Erythroblast (primary cell): ENCODE data around the gene TRIM65.

Experiments
- DNase-seq, 2 experiments: peaks; one replicate each; lab custom pipeline; 2025; lab: John Stamatoyannopoulos, UW
- GATA1 ChIP-seq: IDR thresholded peaks from 2 replicates; pipeline ENCODE4 v1.6.1; 2011; ENCODE audit warnings: low read depth, mild to moderate bottlenecking, control low read depth, low read length, moderate library complexity
- POLR2A ChIP-seq: IDR thresholded peaks from 2 replicates; pipeline ENCODE4 v1.6.1; 2011; ENCODE audit warnings: mild to moderate bottlenecking, low read length

Gene TRIM65

DNA sequence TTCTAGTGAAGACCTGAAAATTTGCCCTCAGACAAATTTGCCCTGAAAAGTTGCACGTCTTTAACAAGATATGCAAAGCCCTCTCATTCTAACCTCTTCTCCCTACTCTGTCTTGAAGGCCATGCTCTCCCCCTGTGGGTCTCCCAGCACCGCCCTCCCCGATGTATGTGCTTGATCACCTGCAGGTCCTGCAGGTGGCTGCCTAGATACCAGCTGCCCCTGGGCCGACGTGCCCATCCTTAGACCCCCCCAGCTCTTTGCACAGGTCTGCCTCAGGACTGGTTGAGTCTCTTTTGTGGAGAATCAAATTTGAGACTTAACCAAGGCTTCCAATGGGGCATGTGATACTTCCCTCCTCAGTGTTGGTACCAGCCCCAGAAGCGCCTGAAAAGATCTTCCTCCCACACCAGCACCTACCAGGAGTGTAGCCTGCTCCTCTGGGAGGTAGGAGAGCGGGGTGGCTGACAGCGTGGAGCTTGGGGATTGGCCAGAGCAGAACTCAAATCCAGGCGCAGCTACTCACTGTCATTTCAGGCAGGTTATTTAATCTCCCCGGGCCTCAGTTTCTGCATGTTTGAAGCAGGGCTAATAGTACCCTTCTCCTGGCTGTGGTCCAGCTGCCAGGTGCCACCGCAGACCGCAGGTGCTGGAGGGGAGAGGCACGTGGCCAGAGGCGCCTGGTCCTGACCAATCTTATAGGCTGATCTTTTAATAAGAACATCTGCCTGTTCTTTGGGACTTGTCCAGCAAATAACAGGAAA lies 12.5 kb upstream of the TRIM65 start:
- TF ChIP-seq POLR2A (no peak), GATA1 (no peak)

DNA sequence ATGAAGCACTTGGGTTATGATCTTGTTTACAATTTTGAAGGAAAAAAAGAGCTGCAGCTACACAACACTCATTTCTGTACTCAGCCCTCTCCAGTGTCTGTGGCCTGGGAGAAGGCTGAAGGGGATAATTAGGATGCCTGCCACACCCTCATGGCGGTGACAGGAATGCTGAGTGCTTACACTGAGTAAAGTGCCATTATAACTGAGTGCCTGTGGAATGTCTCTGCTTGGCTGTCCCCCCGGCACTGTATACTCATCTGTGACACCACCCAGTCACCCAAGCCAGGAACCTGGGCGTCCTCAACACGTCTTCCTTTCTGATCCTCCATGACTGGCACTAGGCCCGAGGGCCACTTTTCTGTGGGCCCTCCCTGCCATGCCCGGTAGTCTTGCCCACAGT lies 11.4 kb upstream of the TRIM65 start:
- DNase-seq = no peak

More for the DNA sequence above, 12.5 kb upstream of the TRIM65 start:
- DNase-seq = no peak

DNA sequence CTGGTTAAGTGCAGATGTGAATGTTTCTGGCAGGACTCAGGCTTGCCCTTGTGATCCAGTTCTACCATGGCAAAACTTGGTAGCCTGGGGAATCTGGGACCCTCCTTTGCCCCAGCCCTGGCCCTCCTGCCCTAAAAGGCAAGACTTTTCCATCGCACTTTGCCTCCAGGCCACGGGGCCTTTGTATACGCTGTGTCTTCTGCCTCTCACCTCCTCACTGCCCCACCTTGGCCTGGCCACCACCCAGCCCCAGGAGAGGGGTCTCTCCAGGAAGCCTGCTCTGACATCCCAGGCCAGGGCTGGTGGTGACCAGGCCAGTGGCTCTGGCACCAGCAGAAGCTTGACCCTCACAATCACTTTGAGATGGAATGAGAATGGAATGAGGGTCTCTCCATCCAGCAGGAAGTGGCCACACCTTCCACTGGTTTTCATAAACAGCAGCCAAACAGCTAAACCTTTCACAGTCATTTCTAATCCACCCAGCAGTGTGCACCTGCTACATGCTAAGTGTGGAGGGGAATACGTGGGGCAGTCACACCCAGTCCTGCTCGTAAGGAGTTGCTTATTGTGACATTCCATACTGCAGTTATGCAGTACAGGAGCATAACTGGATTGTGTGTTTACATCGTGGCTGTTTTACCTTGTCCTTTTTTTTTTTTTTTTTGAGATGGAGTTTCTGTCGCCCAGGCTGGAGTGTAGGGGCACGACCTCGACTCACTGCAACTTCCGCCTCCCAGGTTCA lies 9.6 kb upstream of the TRIM65 start:
- DNase-seq = no peak
- TF ChIP-seq GATA1 (no peak), POLR2A (no peak)

More for the DNA sequence above, 11.4 kb upstream of the TRIM65 start:
- TF ChIP-seq GATA1 (no peak), POLR2A (no peak)

DNA sequence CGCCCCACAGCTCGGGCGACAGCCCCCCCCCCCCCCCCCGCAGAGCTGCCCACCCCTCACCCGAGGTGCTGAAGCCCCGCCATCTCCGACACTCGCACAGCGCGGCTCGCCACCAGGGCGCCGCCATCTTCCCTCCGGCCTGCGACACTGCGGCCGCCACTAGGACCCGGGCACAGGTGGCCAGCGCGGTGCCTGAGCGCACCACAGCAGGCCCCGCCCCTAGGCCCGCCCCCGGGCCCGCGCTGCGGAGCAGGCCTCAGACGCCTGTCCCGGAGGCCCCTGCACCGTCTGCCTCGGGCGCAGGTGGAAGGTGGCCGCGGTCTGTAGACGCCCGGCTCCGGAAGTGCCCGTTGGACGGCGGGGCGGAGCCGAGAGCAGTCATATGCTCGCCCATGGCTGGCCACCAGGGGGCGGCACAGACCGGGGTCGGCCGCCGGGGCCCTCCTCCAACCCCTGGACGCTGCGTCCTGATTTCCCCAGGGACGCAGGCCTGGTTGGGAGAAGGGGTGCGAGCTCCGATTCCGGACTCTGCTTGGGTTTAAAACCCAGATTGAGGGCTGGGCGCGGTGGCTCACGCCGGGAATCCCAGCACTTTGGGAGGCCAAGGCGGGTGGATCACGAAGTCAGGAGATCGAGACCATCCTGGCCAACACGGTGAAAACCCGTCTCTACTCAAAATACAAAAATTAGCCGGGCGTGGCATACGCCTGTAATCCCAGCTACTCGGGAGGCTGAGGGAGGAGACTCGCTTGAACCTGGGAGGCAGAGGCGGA lies 8.2 kb upstream of the TRIM65 start, which contains the start of gene MRPL38:
MRPL38 (minus strand) TSS at position 136 of the 773 bp plus-strand sequence; CDS start at position 127, 9 bp downstream.
- peak; percentile 94 to 96 for DNase-seq

DNA sequence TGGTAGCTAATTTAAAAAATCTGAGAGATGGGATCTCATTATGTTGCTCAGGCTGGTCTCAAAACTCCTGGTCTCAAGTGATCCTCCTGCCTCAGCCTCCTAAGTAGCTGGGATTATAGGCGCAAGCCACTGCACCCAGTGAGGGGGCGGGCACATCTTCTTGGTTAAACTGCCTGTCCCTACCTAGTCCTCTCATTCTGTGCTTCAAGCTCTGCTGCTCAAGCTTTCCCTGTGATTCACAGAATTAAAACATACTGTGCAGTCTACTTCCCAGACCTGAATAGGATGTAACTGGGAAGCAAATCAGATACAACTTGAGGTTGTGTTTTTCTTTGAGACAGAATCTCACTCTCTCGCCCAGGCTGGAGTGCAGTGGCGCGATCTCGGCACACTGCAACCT lies 5.7 kb upstream of the TRIM65 start:
- no peak for DNase-seq
- TF ChIP-seq GATA1 = no peak
- TF ChIP-seq POLR2A = no peak

More for the DNA sequence above, 8.2 kb upstream of the TRIM65 start, which contains the start of gene MRPL38:
- no peak for TF ChIP-seq GATA1
- TF ChIP-seq POLR2A = peak; percentile 52

DNA sequence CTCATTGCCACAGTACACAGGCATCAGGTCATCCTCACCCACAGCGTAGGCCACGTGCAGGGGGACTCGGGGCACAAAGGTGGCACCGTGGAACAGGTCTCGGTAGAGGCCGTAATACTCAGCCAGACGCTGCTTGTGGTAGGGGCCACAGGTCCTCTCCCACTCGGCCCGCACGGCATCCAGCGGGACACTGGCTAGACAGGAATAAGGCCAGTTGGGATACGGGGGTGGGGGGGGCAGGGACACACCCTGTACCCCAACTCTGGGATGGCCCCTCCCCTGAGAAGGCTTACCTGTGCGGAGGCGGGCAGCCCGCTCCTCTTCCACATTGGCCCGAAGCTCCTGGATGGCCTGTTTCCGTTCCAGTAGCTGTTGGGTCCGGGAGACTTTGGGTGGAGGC lies 5.0 kb upstream of the TRIM65 start:
- DNase-seq = no peak
- TF ChIP-seq GATA1 (no peak), POLR2A (no peak)

DNA sequence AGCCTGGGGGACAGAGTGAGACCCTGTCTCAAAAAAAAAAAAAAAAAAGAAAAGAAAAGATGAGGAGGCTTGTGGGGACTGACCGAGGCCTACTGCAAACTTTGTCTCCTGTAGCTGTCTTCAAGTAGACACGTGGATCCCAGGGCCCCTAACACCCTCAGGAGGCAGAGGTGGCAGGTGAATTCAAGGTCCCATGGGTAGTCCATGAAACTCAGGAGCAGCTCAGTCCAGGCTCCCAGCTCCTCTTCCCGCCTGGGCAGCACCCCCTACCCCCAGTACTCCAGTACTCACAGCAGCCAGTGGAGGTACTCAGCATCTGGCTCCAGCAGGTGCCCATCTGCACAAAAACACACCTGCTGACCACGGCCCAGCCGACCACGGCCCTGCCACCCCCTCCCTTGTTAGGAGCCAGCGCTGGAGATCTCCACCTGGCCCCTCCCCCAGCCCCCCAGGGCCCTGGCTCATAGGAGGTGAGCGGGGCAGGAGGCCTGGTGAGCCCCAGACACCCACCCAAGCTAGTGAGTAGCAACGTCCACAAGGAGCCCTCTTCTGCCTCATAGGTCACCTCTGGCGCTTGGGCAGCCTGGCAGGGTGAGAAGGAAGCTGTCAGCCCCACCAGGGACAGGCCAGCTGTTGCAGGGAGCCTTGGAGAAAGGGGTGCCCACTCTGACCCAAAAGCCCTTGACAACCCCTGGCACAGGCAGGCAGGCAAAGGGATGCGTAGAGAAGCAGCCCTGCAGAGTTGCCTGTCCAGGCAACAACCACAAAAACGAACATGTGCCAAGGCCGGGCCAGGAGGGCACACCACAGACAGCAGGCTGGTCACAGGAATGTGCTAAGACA lies 4.2 kb upstream of the TRIM65 start:
- TF ChIP-seq GATA1 = no peak
- TF ChIP-seq POLR2A = no peak
- no peak for DNase-seq

DNA sequence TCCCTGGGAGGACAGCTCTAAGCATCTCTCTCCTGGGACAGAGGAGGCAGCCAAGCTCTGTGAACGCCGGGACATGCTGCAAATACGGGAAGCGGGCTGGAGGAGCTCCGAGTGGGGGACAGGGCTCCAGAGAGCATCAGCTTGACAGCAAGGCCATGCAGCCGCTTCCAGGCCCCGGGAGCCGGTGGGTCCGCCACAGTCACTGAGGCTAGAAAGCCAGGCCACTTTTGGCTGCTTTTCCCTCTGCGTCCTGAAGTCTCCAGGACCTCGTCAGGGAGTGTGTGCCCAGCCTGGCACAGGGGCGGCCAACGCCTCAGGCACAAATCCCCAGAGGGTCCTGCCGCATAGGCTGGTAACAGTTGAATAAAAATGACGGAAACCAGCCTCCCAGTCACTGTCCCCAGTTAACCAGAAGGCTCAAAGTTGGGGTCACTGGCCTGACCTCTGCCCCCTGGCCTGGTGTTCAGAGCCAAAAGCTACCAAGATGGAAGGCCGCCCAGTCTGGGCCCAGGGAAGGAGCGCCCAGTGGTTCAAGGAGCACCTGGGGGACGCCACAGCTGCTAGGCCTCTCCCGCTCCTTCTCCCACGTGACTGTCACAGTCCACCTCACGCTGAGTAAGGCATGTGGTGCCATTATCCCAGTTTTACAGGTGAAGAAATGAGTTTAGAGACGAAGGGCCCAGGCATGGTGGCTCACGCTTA lies 3.2 kb upstream of the TRIM65 start:
- DNase-seq = no peak
- TF ChIP-seq POLR2A (no peak), GATA1 (no peak)

DNA sequence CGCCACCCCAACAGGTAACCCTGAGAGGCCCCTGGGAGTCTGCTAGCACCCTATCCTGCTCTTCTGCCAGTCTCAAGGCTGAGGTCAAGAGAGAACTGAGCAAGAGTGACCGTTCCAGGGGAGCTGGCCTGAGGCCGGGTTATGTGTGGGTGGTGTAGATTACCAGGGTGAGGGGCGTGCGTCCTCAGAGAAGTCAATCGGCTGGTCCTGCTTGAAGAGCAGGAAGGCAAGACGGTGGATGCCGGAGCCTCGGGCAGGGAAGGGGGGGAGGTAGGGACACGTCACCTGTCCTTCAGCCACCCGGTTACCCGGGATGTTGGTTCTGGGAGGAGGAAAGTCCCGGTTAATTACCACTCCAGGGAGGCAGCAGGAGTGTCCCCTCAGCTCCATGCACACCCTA lies 2.6 kb upstream of the TRIM65 start:
- no peak for DNase-seq
- TF ChIP-seq GATA1 = no peak
- TF ChIP-seq POLR2A = no peak

DNA sequence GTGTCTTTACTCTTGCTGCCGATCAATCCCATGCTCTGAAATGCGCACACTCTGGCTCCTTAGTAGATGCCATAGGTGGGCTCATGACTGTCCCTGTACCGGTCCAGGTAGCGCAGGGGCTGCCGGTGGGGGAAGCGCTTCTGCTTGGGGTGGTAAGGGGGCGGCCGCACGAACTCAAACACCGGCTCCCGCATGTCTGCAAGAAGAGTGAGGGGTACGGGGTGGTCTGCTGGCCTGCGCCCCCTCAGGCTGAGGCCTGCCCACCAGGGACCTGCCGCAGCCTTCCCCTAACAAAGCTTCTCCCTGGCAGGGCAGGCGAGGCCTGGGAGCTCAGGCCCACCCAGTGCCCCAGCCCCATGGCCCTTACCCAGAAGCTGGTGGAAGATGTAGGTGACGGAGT lies 2.0 kb upstream of the TRIM65 start:
- TF ChIP-seq POLR2A (no peak), GATA1 (no peak)
- no peak for DNase-seq

DNA sequence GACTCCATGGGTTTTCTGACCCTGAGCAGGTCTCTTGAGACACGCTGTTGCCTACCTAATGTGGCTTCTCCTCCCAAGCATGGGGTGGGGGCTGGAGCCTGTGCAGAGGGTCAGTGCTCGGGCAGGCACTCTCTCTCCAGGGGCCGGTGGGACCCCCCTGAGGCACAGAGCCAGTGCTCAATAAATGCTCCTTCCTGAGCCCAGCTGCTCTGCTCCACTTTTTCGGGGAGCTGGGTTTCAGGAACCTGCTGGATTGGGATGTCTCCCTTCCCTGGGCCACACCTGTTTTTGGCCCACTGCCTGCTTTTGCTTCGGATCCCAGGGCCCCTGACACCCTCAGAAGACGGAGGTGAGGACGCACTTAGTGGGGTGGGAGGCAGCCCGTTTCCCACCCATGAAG lies 1.3 kb upstream of the TRIM65 start:
- no peak for DNase-seq
- TF ChIP-seq POLR2A (no peak), GATA1 (no peak)
